Measurements from ENCODE around the gene PRPSAP2.

- TF ChIP-seq, protein P1, sequence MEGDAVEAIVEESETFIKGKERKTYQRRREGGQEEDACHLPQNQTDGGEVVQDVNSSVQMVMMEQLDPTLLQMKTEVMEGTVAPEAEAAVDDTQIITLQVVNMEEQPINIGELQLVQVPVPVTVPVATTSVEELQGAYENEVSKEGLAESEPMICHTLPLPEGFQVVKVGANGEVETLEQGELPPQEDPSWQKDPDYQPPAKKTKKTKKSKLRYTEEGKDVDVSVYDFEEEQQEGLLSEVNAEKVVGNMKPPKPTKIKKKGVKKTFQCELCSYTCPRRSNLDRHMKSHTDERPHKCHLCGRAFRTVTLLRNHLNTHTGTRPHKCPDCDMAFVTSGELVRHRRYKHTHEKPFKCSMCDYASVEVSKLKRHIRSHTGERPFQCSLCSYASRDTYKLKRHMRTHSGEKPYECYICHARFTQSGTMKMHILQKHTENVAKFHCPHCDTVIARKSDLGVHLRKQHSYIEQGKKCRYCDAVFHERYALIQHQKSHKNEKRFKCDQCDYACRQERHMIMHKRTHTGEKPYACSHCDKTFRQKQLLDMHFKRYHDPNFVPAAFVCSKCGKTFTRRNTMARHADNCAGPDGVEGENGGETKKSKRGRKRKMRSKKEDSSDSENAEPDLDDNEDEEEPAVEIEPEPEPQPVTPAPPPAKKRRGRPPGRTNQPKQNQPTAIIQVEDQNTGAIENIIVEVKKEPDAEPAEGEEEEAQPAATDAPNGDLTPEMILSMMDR (IDR thresholded peaks at IDR 0.05), result no peak
- TF ChIP-seq EZH2 (IDR thresholded peaks at IDR 0.05; ENCODE audit: borderline replicate concordance, insufficient read depth, low read depth, low read length, poor library complexity, severe bottlenecking), result no peak
Measured at GRCh38 chr17:18920911-18921441, 63.0 kb downstream of the PRPSAP2 start.

Data from B cell (primary cell).